ELF-1 (cell line): ENCODE data around the gene S1PR3.
A peak's percentile ranks its signal among the peaks of the same experiment; 100 is the strongest.

Experiments used
- DNase-seq: peaks from one replicate; pipeline ENCODE4 v3.0.0-alpha.2; 2016; ENCODE audit warnings: low read depth, low spot score

Gene S1PR3

DNA sequence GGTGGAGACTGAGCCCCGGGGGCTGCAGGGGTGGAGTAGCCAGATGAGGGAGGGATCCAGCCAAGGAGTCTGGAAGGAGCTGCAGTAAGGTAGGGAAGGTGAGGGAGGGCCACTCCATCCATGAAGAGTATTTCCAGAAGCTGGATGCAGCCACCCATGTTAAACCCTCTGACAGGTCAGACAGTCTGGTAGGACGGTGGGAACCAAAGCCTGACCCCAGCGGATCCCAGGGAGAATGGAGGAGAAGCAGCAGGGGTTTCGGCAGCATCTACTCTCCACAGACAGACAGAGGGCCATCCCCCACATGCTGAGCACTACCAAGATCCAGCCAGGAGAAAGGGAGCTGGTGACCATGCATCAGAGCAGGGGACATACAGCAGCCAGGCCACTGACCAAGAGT is 22.5 kb upstream of the S1PR3 start:
- DNase-seq: no peak

DNA sequence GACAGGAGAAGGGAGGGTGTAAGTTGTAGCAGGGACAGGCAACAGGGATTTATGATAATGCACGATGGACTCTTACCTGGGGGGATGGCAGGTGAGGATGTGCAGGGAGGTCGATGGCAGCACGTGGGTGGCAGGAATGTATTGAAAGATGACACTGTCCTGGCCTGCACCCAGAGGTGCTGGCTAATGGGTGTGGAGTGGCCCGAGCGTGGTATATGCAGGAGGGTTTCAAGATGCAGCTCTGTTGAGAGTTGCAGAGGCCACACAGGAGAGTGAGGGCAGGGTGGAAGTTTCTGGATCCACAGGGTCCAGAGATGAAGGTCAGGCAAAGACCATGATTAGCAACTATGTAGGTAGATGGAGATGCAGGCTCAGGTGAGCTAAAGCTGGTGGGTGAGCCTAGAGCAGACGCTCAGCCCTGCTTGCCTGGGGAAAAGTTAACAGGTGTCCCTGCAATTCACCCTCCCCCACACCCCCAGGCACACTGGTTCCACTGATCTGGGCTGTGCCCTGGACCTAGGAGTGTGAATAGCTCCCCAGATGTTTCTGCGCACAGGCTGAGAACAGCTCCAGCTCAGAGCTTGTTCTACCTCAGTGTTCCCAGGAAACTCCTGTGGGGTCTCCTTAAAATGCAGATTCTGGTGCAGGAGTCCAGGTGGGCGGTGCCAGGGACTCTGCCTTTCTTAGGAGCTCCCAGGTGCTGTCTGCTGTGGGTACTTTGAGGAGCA is 21.5 kb upstream of the S1PR3 start:
- no peak for DNase-seq

DNA sequence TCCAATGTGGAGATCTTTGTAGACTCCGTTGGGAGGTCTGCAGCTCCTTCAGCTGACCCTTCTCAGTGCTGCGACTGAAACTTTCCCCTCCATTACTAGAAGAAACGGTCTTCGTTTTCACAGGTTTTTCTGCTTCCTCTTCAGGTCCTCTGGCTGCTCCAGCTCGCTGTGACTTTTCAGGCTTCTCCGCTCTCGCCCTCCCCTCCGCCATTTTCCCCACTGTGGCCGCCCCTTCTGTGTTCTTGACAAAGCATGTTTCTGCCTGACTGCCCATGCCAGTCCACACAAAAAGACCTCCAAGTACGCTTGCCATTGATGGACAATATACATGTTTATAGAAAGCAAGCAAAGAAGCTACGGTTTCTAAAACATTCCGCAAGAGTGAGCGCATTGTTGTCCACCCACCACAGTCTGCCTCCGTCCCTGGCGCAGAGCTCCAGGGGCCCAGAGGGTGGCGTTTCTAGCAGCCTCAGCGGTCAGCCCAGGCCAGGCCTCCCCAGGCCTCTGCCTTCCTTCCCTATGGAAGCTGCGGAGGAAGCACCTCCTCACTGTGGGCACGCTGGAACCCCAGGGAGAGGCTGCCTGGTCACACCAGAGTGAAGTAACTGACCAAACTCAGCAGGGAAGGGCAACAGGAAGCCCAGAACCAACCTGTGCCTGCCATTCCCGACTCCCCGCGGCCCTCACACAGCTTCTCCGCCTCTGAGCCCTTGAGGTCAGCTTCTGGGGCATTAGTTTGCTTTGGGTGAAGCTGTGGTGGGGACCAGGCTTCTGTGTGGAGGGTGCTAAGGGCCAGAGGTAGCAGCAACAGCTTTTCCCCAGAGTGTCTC is 19.9 kb upstream of the S1PR3 start:
- DNase-seq: no peak

DNA sequence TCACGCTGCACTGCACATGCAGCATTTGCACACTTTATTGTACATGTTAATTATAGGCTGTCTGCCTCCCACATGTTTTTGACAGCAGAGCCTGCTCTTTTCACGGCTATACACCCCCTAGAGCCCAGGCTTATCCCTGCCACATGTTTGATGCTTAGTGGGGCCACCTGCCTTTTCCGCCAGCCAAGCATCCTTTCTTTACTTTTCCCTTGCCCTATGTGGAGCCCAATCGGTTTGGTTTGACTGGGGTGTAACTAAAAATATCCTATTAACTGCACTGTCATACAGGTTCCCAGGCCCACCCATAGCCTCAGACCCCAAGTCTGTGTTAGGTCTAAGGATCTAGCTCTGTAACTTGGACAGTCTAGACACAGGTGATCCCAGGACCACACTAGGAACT is 18.9 kb upstream of the S1PR3 start:
- DNase-seq: no peak

DNA sequence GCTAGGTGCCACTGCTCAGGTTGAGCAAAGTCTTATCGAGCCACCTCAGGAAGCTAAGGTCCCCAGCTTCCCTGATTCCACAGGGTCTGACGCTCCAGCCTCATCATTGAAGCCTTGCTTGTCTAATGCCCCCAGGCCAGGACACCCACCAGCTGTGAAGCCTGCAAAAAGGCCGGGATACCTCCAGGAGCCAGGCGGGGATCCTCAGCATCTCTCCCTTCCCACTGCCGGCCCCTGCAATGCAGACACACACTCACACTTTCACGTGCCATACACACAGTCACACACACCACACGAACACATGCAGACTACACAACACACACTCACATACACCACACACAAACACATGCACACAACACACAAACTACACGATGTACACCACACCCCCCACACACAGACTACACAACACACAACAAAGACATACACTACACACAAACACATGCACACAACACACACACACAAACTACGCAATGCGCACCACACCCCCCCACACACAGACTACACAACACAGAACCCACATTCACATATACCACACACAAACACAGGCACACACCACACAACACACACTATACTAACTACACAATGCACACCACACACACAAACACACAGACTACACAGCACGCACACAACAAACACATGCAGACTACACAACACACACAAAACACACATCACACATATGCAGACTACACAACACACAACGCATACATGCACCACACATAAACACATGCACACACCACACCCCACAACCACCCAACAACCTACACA is 17.8 kb upstream of the S1PR3 start:
- DNase-seq: peak; percentile 41

DNA sequence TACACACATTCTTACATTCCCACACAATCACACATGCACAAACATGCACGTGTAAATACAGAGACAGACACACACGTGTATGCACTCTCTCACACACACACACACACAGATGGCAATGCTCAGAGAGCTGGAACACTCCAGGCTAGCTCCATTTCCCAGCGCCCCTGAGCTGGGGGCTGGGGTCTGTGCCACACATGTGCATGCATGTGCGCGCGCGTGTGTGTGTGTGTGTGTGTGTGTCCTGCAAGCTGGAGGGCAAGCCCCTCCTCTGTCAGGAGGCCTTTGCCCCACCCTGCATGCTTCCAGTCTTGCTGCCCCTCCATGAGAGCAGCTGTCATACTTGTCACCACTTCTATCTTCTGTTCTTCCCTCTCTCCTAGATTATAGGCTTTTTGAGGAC is 16.6 kb upstream of the S1PR3 start:
- no peak for DNase-seq

DNA sequence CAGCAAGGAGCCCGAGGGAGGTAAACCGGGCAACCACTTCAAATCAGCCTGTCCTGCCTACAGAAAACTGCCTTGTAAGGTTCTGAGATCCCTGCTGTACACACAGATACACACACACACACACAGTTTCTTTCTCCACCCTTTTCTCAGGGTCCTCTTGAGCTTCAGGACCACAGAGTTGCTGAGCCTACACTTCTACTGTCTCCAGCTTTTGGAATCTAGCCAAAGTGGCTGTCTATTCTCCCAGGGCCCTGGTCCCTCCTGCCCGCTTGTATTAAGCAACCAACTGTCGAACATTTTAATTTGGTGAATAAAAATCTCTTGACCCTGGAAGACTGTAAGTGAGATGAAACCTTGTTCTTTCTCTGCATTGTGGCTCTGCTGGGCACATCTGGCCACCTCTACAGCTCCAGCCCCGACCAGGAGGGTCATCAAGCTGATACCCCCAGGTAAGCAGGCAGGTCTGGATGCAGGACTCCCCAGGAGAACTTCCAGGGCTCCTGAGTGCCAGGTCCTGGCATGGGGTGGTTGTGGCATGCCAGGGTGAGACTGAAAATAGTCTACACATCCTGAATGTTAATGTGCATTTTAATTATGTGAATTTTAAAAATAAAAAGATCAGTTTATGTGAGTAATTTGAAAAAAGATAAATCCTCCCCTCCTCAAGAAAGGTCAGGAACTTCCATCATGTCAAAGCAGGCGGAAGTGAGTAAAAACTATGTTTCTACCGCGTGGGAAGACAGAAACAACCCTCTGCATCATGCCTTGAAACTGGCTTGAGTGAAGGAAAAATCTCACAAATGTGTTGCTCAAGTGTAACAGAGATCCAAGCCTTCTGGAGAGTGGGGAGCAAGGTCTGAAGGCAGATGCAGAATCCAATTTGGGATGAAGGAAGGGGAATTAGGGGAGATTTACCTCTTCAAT is 15.0 kb upstream of the S1PR3 start:
- DNase-seq: no peak

DNA sequence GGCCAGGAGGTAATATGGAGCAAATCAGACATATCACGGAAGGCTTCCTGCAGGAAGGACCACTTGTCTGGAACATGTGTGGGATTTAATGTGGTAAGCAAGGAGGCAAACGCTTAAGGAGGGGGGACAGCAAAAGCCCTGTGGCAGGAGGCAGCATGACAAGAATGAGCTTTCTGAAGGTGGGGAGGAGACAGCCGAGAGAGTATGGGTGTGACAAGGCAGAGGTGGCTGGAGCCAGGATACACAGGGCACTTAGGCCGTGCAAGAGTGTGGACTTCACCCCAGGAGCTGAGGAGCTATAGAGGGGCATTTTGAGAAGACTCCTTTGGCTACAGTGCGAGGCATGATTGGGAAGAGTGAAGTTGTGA is 14.4 kb upstream of the S1PR3 start:
- DNase-seq: no peak

DNA sequence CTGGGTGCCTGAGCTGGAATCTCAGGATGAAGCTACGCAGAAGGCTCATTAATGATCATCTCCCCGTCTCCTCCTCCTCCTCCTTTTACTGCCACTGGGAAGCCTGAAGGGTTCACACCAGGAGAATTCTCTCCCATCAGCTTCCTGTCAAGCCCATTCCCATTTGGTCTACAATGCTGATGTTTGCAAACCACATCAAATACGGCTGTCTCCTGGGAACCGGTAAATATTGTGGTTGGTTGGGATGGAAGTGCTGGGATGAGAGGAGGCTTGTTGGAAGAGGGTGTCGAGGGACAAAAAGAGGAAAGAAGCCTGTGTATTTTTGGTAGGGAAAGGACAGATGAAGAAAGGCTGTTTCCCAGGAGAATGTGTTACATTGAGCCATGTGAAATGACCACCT is 13.2 kb upstream of the S1PR3 start:
- no peak for DNase-seq

DNA sequence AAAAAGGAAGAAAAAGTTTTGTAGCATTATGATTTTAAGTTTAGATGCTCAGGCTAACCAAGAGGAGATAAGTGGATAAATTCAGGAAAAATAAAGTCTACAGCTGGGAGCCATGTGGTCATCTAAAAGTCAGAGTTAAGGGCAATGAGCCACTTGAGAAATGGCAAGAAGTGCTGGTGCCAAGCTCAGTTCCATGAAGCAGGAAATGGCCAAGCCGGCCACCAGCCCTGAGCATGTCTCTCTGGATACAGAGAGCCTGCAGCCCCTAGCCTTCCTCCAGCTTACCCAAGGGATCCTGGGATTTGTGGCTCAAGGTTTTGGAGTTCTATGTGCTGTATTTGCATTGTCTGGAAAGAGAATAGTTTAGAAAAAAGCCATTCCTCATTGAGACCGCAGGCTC is 12.2 kb upstream of the S1PR3 start:
- DNase-seq: no peak

DNA sequence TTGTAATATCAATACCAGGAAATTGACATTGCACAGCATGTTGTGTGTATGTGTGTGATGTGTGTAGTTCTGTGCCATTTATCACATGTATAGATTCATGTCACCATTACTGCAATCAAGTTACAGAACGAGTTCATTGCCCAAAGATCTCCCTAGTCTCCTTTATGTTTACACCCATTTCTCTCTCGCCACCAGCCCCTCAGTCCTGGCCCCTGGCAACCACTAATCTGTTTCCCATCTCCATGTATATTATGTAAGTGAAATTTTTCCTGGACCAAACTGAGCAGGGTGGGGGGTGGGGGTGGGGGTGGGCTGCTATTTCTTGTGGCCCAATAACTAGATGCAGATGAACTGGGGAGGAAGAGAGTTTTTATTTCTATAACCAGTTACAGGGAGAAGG is 11.5 kb upstream of the S1PR3 start:
- DNase-seq: no peak

DNA sequence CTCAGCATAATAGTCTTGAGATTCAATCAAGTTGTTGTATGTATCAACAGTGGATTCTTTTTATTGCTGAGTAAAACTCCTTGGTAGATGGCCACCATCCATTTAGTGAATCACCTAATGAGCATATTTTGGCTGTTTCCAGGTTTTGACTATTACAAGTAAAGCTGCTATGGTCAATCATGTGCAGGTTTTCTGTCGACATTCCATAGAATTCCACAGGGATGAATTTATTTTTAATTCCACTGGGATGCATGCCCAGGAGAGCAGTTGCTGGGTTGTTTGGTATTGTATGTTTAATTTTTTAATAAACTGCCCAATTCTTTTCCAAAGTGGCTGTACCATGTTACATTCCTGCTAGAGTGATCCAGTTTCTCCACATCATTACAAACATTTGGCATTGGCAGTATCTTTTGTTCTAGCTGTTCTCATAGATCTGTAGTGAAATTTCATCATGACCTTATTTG is 10.5 kb upstream of the S1PR3 start:
- DNase-seq: no peak

DNA sequence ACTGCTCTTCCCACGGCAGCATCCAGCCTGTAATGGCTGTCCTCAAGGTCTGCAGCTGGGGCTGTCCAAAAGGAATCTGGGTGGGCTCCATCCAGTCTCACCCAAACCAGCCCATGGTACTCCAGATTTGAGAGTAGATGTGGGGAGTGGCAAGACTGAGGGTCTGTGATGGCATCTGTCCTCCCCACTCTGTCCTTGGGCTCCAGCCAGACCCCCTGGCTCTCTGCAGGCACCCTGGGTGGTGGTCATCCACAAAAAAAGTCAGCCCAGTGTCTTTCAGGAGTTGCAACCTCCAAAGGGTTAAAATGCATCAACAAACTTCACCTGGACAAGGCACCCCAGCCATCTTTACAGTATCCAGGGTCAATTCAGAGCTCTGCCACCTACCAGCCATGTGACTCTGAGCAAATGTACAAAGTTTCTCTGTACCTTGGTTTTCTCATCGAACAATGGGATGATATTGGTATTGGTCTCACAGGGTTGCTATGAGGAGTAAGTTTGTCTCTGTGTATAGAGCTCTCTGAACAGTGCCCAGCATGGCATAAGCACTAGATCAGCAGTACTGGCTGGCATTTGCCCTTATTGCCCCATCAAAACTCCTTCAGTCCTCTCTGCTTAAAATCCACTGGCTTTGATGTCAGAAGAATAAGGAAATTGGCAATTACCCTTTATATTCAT is 7.3 kb upstream of the S1PR3 start:
- DNase-seq: no peak

DNA sequence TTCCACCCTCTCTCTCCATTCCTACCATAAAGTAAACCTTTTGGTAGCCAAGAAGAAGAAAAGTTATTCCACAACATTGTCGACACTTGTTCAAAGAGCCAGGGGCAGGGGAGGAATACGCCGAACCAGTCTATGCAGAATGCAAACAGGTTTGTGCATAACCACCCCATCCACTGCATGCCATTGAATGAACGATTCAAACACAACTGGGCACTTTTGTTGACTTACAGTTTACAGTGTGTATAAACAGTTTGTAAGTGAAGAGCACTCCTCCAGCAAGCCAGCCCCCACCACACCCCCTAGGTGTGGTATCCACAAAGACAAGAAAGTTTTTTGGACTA is 6.8 kb upstream of the S1PR3 start:
- no peak for DNase-seq

DNA sequence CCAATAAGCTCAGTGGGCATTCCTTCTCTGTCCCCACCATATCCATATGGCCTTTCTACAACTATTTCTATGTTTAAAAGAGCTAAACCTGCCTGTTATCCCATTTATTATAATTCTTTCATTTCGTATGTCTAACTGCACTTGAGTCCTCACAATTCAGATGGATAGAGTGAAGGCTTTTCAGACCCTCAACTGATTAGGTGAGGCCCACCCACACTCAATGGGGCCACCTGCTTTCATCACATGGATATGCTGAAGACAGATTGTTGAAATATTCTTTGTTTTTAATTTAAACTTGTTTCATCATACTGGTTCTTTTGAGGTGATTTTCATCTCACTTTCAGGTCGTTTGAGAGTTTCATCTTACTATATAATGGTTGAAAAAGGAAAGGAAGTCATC is 5.7 kb upstream of the S1PR3 start:
- DNase-seq: no peak

DNA sequence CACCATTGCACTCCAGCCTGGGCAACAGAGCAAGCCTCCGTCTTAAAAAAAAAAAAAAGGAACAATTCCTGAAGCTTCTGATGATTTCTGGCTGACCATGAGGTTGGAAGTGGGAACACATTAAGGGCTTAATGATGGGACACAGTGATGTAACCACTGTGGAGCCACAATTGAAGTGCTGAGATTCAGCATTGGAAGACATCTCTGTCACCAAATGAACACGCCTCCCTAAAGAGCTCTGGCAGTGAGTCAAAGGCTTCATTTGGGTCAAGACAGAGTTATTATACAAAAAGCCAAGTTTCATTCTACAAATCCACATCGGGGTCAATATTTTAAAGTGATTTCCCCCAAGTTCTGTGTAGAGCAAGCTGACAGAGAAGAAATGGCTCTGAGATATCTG is 4.5 kb upstream of the S1PR3 start:
- DNase-seq: no peak

DNA sequence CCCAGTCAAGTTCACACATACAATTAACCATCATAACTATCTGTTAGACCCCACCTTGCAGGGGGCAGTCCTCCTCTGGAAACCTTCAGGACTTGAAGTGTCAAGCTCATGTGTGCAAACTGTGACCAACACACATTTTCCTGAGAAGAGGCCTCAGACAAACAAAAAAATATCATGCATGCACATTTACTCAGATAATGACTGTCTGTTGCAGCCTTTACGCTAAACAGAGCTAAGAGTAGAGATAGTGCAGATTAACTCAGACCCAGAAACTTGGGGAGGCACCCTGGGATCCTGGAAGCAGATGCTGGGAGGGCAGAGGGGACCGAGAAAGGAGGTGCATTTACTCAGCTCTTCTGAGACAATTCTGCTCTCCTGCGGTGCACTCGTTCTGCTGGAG is 3.6 kb upstream of the S1PR3 start:
- DNase-seq: no peak

DNA sequence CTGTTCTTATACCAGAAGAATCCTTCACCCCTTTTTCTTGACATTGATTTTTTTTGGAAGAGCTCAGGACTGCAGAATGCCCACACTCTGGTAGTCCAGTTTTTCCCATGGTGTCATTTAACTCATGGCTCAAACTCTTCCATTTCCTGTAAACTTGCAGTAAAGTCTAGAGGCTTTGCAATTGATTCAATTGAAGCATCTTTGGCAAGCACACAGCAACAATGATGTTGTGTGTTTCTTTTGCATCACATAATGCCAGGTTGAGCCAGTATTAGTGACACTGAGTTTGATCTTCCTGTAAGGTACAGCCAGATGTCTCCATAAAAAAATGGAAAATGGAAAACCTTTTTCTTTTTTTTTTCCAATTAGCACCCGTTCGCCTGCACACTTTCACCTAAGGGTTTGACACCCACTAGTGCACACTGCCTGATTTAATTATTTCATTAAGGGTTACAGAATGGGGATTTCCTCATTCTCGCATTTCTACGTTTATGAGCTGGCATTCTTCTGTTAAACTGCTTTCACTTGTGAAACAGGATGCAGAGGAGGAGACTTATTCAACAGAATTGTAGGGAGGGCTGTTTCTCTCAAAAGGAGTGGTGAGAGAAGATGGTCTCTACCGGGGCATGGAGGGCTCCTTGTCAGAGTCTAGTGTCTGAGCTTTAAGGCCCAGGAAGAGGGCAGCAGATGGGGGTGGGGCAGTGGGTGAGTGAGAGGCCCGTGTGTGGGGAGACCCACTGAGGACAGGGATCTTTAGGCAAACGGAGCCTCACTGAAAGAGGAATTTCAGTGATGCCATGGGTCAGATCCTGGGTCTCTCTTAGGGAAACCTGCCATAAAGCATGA is 2.2 kb upstream of the S1PR3 start:
- DNase-seq: no peak

DNA sequence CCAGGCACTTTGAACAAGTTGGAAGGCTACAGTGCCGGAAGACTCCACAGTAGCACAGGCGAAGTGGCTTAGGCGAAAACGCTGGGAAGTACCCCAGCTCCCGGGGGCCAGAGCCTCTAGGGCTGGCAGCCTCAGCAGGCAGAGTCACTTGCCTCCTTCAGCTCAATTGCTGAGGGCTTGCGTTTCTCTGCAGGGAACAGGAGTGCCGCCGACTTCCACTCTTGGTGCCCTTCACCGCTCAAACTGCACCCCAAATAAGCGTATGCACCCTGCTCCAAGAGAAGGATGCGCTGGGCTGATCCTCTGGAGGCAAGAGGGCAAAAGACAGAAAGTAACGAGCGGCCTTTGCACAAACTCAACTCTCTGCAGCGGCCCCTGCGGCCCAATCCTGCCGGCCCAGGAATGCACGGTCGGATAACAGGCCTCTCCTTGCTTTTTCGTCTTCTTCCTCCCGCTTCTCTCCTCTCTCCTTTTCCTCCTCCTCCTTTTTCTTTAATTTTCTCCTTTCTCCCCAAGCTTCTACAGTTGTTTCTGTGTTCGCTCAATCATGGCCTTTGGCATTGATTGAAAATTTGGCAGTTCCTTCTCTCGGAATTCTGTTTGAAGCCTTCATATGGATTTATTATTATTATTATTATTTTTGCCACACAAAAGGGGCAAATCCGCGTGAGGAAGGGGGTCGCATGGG is 1.1 kb upstream of the S1PR3 start:
- peak; percentile 73 for DNase-seq

DNA sequence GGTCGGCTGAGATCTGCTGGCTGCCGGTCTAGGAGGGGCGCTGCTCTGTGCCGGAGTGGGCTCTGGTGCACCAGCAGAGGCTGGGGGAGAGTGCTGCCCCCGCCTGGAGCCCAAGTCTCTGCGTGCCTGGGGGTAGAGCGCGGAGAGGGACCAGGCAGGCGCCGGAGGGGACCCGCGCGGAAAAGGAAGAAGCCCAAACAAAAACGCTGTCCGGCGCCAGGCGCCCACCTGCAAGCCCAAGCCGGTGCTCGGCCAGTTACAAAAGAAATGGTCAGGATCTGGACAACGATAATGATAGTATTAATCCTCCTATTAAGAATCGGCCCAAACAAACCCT is 571 bp upstream of the S1PR3 start:
- peak; percentile 76 for DNase-seq
